Esophagus squamous epithelium (tissue), 5 donors: ENCODE data around the gene AFF3. TPM values are rescaled to one million over a fixed set of nuclear protein-coding genes. Genes with fewer than 3 reads are reported as not detected.

Source experiments
- DNase-seq: peaks from one replicate; lab custom pipeline; 2025; lab: John Stamatoyannopoulos, UW
- H3K27ac ChIP-seq, 4 donors: fragments of 200-600 bp; sonication (generic); one replicate each; pipeline ENCODE4 v1.5.1; 2016 to 2019; ENCODE audit warnings: mild to moderate bottlenecking in 1 of 4
- H3K27me3 ChIP-seq, 4 donors: fragments of 200-600 bp; sonication (generic); 1 replicate in 3 of 4; 2 replicates in 1 of 4; pipeline versions ENCODE4 v1.5.1 to v1.6.0; 2017 to 2021; ENCODE audit warnings: antibody characterized with exemption in 1 of 4
- H3K36me3 ChIP-seq, 3 donors: fragments of 200-600 bp; sonication (generic); one replicate each; pipeline ENCODE4 v1.5.1; 2016 to 2019
- H3K4me1 ChIP-seq, 3 donors: fragments of 200-600 bp; sonication (generic); one replicate each; pipeline ENCODE4 v1.5.1; 2017 to 2019
- H3K4me3 ChIP-seq, 4 donors: fragments of 200-600 bp; sonication (generic); 1 replicate in 3 of 4; 2 replicates in 1 of 4; pipeline ENCODE4 v1.5.1; 2016 to 2019; ENCODE audit warnings: mild to moderate bottlenecking in 2 of 4, moderate library complexity in 1 of 4
- H3K9me3 ChIP-seq, 3 donors: fragments of 200-600 bp; sonication (generic); one replicate each; pipeline ENCODE4 v1.5.1; 2016 to 2019
- CTCF ChIP-seq, 6 experiments: fragments of 450-650 bp in 4 of 6; fragments of 200-600 bp in 2 of 6; sonication (generic) in 2 of 6; IDR thresholded peaks; one replicate each; pipeline ENCODE4 v1.5.1; 2016 to 2019; ENCODE audit warnings: antibody characterized with exemption in 6 of 6, mild to moderate bottlenecking in 4 of 6, moderate library complexity in 4 of 6
- POLR2A ChIP-seq, 4 donors: fragments of 450-650 bp; IDR thresholded peaks; one replicate each; pipeline ENCODE4 v1.6.1; 2017; ENCODE audit warnings: antibody characterized with exemption in 4 of 4, mild to moderate bottlenecking in 4 of 4, moderate library complexity in 3 of 4
- WGBS, 2 donors: methylation state at CpG; one replicate each; pipeline ENCODE4 v1.1.5; 2018; 5-methylcytosine and 5-hydroxymethylcytosine counted together
- intact Hi-C: fragments of 100-400 bp; cut with DNase I; formaldehyde crosslinking; loops from one replicate; pipeline ENCODE4 v1.15.0; 2022
- total RNA-seq, 4 donors: library from RNA; depleted of rRNA; stranded (reverse); fragments of >200 nt; gene quantifications; one replicate each; pipeline ENCODE4 v1.1.0, GENCODE V29; 2016
- donor health status: DM: yes; HTN: yes; CAD: no.

The AFF3 gene
- total RNA-seq, 4 donors from 2014 or later = 1.2 to 9.7 (median 3.8) TPM

- H3K27me3 ChIP-seq = no peaks in the 10 kb centered on the region
- no peak overlapping the region for H3K4me3 ChIP-seq
- no peak overlapping the region for H3K27ac ChIP-seq
- WGBS, 2 donors = 40 to 85% methylated on average over 2 of the region's 2 CpGs
- DNase-seq = no peak
- H3K36me3 ChIP-seq = no peaks in the 10 kb centered on the region
- H3K4me1 ChIP-seq = no peaks in the 10 kb centered on the region
- TF ChIP-seq CTCF (IDR thresholded peaks at IDR 0.05) (no peak), POLR2A (IDR thresholded peaks at IDR 0.05) (no peak)
- intact Hi-C loops = no loop called here
- no peaks in the 10 kb centered on the region for H3K9me3 ChIP-seq
Measured at GRCh38 chr2:99770876-99771275, 371.5 kb downstream of the AFF3 start.

- no peaks in the 10 kb centered on the region for H3K4me1 ChIP-seq
- H3K36me3 ChIP-seq = no peaks in the 10 kb centered on the region
- intact Hi-C loops = no loop called here
- WGBS, 2 donors = 70 to 78% methylated on average over 4 of the region's 4 CpGs
- H3K9me3 ChIP-seq = no peaks in the 10 kb centered on the region
- H3K4me3 ChIP-seq = no peak overlapping the region
- H3K27me3 ChIP-seq = no peaks in the 10 kb centered on the region
- no peak for TF ChIP-seq POLR2A (IDR thresholded peaks at IDR 0.05)
- no peak for DNase-seq
- no peak overlapping the region for H3K27ac ChIP-seq
Measured at GRCh38 chr2:99765731-99766318, 376.6 kb downstream of the AFF3 start.

GRCh38 chr2:99763764-99764163 lies 378.6 kb downstream of the AFF3 start:
- no peak for DNase-seq
- TF ChIP-seq POLR2A (IDR thresholded peaks at IDR 0.05) (no peak), CTCF (IDR thresholded peaks at IDR 0.05) (no peak)
- no peak overlapping the region for H3K4me3 ChIP-seq
- no peaks in the 10 kb centered on the region for H3K27me3 ChIP-seq
- no peak overlapping the region for H3K27ac ChIP-seq
- intact Hi-C loops = no loop called here
- no peaks in the 10 kb centered on the region for H3K36me3 ChIP-seq
- no peaks in the 10 kb centered on the region for H3K4me1 ChIP-seq
- 66 to 80% methylated on average over 6 of the region's 6 CpGs for WGBS, 2 donors
- H3K9me3 ChIP-seq = no peaks in the 10 kb centered on the region

- no peaks in the 10 kb centered on the region for H3K27me3 ChIP-seq
- WGBS, 2 donors = 74 to 82% methylated on average over 7 of the region's 7 CpGs
- no peaks in the 10 kb centered on the region for H3K9me3 ChIP-seq
- no peak for DNase-seq
- H3K4me3 ChIP-seq = no peak overlapping the region
- no peaks in the 10 kb centered on the region for H3K4me1 ChIP-seq
- intact Hi-C loops = no loop called here
- no peak overlapping the region for H3K27ac ChIP-seq
- TF ChIP-seq POLR2A (IDR thresholded peaks at IDR 0.05) (no peak), CTCF (IDR thresholded peaks at IDR 0.05) (no peak)
- no peaks in the 10 kb centered on the region for H3K36me3 ChIP-seq
Measured at GRCh38 chr2:99762714-99763113, 379.7 kb downstream of the AFF3 start.

GRCh38 chr2:99757611-99758114 lies 384.7 kb downstream of the AFF3 start:
- Histone ChIP-seq H3K4me1 (no peaks in the 10 kb centered on the region), H3K9me3 (no peaks in the 10 kb centered on the region), H3K27ac (no peak overlapping the region), H3K36me3 (no peaks in the 10 kb centered on the region), H3K4me3 (no peak overlapping the region), H3K27me3 (no peaks in the 10 kb centered on the region)
- TF ChIP-seq POLR2A (IDR thresholded peaks at IDR 0.05) (no peak), CTCF (IDR thresholded peaks at IDR 0.05) (no peak)
- WGBS, 2 donors = 42 to 67% methylated on average over 3 of the region's 3 CpGs
- intact Hi-C loops = no loop called here
- DNase-seq = no peak
